A549 (cell line): ENCODE measurements around the gene DES. TPM values are rescaled to one million over a fixed set of nuclear protein-coding genes. Genes with fewer than 3 reads are reported as not detected.

Experiments
- ATAC-seq, 2 experiments: fragments of 200-7000 bp in 1 of 2; fragments of >200 bp in 1 of 2; cut with Nextera tagmentation in 1 of 2; cut with Tn5 transposase in 1 of 2; 3 replicates each; pipeline versions ENCODE4 v1.8.0 to v1.9.1; 2018 to 2020; ENCODE audit warnings: mild to moderate bottlenecking in 1 of 2, moderate library complexity in 1 of 2
- CTCF ChIA-PET: fragments of 300-600 bp; sonication (Branson Sonifier 250); formaldehyde crosslinking; extraction: SDS; loops from one replicate; lab custom pipeline; 2021; ENCODE audit warnings: antibody characterized with exemption, inconsistent platforms; lab: Yijun Ruan, JAX
- POLR2A ChIA-PET: fragments of 350-600 bp; formaldehyde crosslinking; extraction: SDS; loops from one replicate; lab custom pipeline; 2021; ENCODE audit warnings: antibody characterized with exemption, inconsistent platforms; lab: Yijun Ruan, JAX
- DNase-seq, 2 experiments: peaks; one replicate each; pipeline versions ENCODE4 v3.0.0 to v3.0.0-alpha.2; 2011 to 2016; ENCODE audit warnings: low read depth in 1 of 2, low spot score in 1 of 2
- FAIRE-seq: peaks from 2 replicates; lab custom pipeline; 2011; peaks lifted over from hg19 to GRCh38; lab: Jason Lieb, UNC
- H3K27ac ChIP-seq, 2 experiments: fragments of >200 bp; sonication (Bioruptor Twin); formaldehyde crosslinking; 3 replicates each; pipeline ENCODE4 v1.5.1; 2016 to 2017
- H3K4me1 ChIP-seq: fragments of >200 bp; sonication (Bioruptor Twin); formaldehyde crosslinking; 3 replicates; pipeline ENCODE4 v1.6.1; 2016
- H3K4me2 ChIP-seq: fragments of >200 bp; sonication (Bioruptor Twin); formaldehyde crosslinking; 3 replicates; pipeline ENCODE4 v1.6.1; 2016
- H3K4me3 ChIP-seq: fragments of >200 bp; sonication (Bioruptor Twin); formaldehyde crosslinking; 3 replicates; pipeline ENCODE4 v1.5.1; 2016
- H3K9me3 ChIP-seq: fragments of >200 bp; sonication (Bioruptor Twin); formaldehyde crosslinking; 3 replicates; pipeline ENCODE4 v1.6.1; 2016
- CBX2 ChIP-seq: fragments of 200-600 bp; sonication (generic); IDR thresholded peaks from 2 replicates; pipeline ENCODE4 v1.6.1; 2016; ENCODE audit warnings: low read depth, mild to moderate bottlenecking, borderline replicate concordance
- CEBPB ChIP-seq, 2 experiments: fragments of >200 bp in 1 of 2; sonication (Bioruptor Twin) in 1 of 2; formaldehyde crosslinking in 1 of 2; IDR thresholded peaks; 2 replicates each; pipeline ENCODE4 v1.6.1; 2012 to 2016
- CHD2 ChIP-seq: fragments of 150-350 bp; IDR thresholded peaks from 2 replicates; pipeline ENCODE4 v1.6.1; 2014; ENCODE audit warnings: low read length; ENCODE audit not compliant: partially characterized antibody
- CHD4 ChIP-seq: fragments of 200-600 bp; sonication (generic); IDR thresholded peaks from 2 replicates; pipeline ENCODE4 v1.6.1; 2016; ENCODE audit warnings: antibody characterized with exemption, mild to moderate bottlenecking, borderline replicate concordance
- EHMT2 ChIP-seq: fragments of 200-600 bp; sonication (generic); IDR thresholded peaks from 2 replicates; pipeline ENCODE4 v1.6.1; 2016; ENCODE audit warnings: antibody characterized with exemption, low read depth, mild to moderate bottlenecking, moderate library complexity
- EP300 ChIP-seq, 2 experiments: fragments of >200 bp; sonication (Bioruptor Twin); formaldehyde crosslinking; IDR thresholded peaks; 2 replicates in 1 of 2; 3 replicates in 1 of 2; pipeline ENCODE4 v1.6.1; 2016 to 2017
- FOSB ChIP-seq: fragments of 250-450 bp; sonication (Bioruptor Pico); IDR thresholded peaks from 2 replicates; pipeline ENCODE4 v1.5.0; 2020; ENCODE audit warnings: mild to moderate bottlenecking, moderate library complexity
- FOXS1 ChIP-seq: fragments of 250-450 bp; sonication (Bioruptor Pico); IDR thresholded peaks from 2 replicates; pipeline ENCODE4 v1.5.0; 2020; ENCODE audit warnings: mild to moderate bottlenecking, moderate library complexity
- HDAC2 ChIP-seq: fragments of 200-600 bp; sonication (generic); IDR thresholded peaks from 2 replicates; pipeline ENCODE4 v1.6.1; 2016
- HEYL ChIP-seq: fragments of 250-450 bp; sonication (Bioruptor Pico); IDR thresholded peaks from 2 replicates; pipeline ENCODE4 v1.8.0; 2021; ENCODE audit warnings: mild to moderate bottlenecking, moderate library complexity
- HOXB13 ChIP-seq: fragments of 250-450 bp; sonication (Bioruptor Pico); IDR thresholded peaks from 2 replicates; pipeline ENCODE4 v1.5.0; 2020; ENCODE audit warnings: low read depth, mild to moderate bottlenecking, moderate library complexity
- HOXB5 ChIP-seq: fragments of 250-450 bp; sonication (Bioruptor Pico); IDR thresholded peaks from 2 replicates; pipeline ENCODE4 v1.5.0; 2020; ENCODE audit warnings: mild to moderate bottlenecking, moderate library complexity
- KDM1A ChIP-seq: fragments of 200-600 bp; sonication (generic); IDR thresholded peaks from 2 replicates; pipeline ENCODE4 v1.6.1; 2016; ENCODE audit warnings: low read depth, mild to moderate bottlenecking
- MAFK ChIP-seq: fragments of 450-650 bp; IDR thresholded peaks from 2 replicates; pipeline ENCODE4 v1.6.1; 2014; ENCODE audit not compliant: partially characterized antibody
- NR3C1 ChIP-seq: fragments of >200 bp; sonication (Bioruptor Twin); formaldehyde crosslinking; IDR thresholded peaks from 3 replicates; pipeline ENCODE4 v1.6.1; 2017
- PHF8 ChIP-seq: fragments of 200-600 bp; sonication (generic); IDR thresholded peaks from 2 replicates; pipeline ENCODE4 v1.6.1; 2016; ENCODE audit warnings: low read depth, mild to moderate bottlenecking, antibody characterized with exemption, moderate library complexity, borderline replicate concordance
- POLR2AphosphoS2 ChIP-seq: conservative IDR thresholded peaks from 2 replicates; pipeline ENCODE4 v1.6.1; 2012; ENCODE audit warnings: low read length, improper control_type of control experiment, inconsistent platforms
- RARB ChIP-seq: fragments of 250-450 bp; sonication (Bioruptor Pico); IDR thresholded peaks from 2 replicates; pipeline ENCODE4 v1.8.0; 2021; ENCODE audit warnings: mild to moderate bottlenecking, moderate library complexity
- RCOR1 ChIP-seq: fragments of 150-350 bp; IDR thresholded peaks from 2 replicates; pipeline ENCODE4 v1.6.1; 2014; ENCODE audit warnings: antibody characterized with exemption, low read length, low read depth
- SREBF2 ChIP-seq: fragments of 450-650 bp; IDR thresholded peaks from 2 replicates; pipeline ENCODE4 v1.6.1; 2014; ENCODE audit warnings: mild to moderate bottlenecking, moderate library complexity
- TFCP2L1 ChIP-seq: fragments of 250-450 bp; sonication (Bioruptor Pico); IDR thresholded peaks from 2 replicates; pipeline ENCODE4 v1.5.0; 2021; ENCODE audit warnings: mild to moderate bottlenecking
- ZFP36 ChIP-seq: fragments of 450-650 bp; IDR thresholded peaks from 2 replicates; pipeline ENCODE4 v1.6.1; 2014; ENCODE audit warnings: borderline replicate concordance; ENCODE audit not compliant: partially characterized antibody
- ZNF302 ChIP-seq: fragments of 250-450 bp; sonication (Bioruptor Pico); IDR thresholded peaks from 2 replicates; pipeline ENCODE4 v1.9.0; 2021; ENCODE audit warnings: inconsistent platforms, mild to moderate bottlenecking, moderate library complexity
- WGBS: methylation state at CpG from one replicate; pipeline ENCODE4 v1.1.6; 2017; ENCODE audit errors: missing lambda C conversion rate; 5-methylcytosine and 5-hydroxymethylcytosine counted together
- polyA plus RNA-seq, 4 experiments: library from polyadenylated mRNA; depleted of rRNA in 3 of 4; stranded (reverse); fragments of >200 nt; fragmentation: RNase III in 1 of 4; extraction: RNeasy Plus Mini Kit Qiagen cat#74134 plus additional on column Dnase treatment in 1 of 4; gene quantifications; 2 replicates in 3 of 4; 3 replicates in 1 of 4; pipeline ENCODE4 v1.2.3, GENCODE V29; 2011 to 2017
- TF ChIP-seq, protein P1 (sequence below): IDR thresholded peaks from 2 replicates; pipeline ENCODE4 v1.6.1; 2012
- TF ChIP-seq, protein P2 (sequence below): fragments of 250-450 bp; sonication (Bioruptor Pico); IDR thresholded peaks from 2 replicates; pipeline ENCODE4 v1.5.0; 2020; ENCODE audit warnings: low read depth, mild to moderate bottlenecking, moderate library complexity
- TF ChIP-seq, protein P3 (sequence below): fragments of 200-600 bp; sonication (generic); IDR thresholded peaks from 2 replicates; pipeline ENCODE4 v1.6.1; 2016; ENCODE audit warnings: antibody characterized with exemption, mild to moderate bottlenecking, moderate library complexity
- TF ChIP-seq, protein P4 (sequence below): fragments of >200 bp; sonication (Bioruptor Twin); formaldehyde crosslinking; IDR thresholded peaks from 3 replicates; pipeline ENCODE4 v1.5.1; 2016

DES gene
- polyA plus RNA-seq, 2 of the 4 experiments (the other 2 are of a cell fraction) = 0.06 TPM; not detected in 1

DNA sequence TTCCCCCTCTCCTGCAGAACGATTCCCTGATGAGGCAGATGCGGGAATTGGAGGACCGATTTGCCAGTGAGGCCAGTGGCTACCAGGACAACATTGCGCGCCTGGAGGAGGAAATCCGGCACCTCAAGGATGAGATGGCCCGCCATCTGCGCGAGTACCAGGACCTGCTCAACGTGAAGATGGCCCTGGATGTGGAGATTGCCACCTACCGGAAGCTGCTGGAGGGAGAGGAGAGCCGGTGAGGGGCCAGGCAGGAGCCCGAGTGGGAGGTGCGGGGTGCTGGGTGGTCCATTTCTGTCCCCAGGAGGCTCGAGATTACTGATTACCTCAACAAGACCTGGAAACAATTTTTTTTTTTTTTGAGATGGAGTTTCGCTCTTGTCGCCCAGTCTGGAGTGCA lies 3.1 kb downstream of the DES start:
- Histone ChIP-seq H3K4me2 (no peak overlapping the region), H3K4me3 (no peak overlapping the region), H3K27ac (no peak overlapping the region), H3K9me3 (no peaks in the 10 kb centered on the region), H3K4me1 (no peaks in the 10 kb centered on the region)
- WGBS = 68% methylated on average over 17 of the region's 17 CpGs
- TF ChIP-seq POLR2AphosphoS2 (no peak), CHD4 (no peak), RARB (CRISPR knock-in tag) (no peak), EP300 (IDR thresholded peaks at IDR 0.05) (no peak), HOXB13 (no peak), TFCP2L1 (CRISPR knock-in tag) (no peak), ZFP36 (no peak), CEBPB (IDR thresholded peaks at IDR 0.05) (no peak), RCOR1 (no peak), HDAC2 (no peak), ZNF302 (no peak), HOXB5 (CRISPR knock-in tag) (no peak), CBX2 (no peak), PHF8 (no peak)
- TF ChIP-seq, protein P1, sequence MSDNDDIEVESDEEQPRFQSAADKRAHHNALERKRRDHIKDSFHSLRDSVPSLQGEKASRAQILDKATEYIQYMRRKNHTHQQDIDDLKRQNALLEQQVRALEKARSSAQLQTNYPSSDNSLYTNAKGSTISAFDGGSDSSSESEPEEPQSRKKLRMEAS = no peak
- CTCF ChIA-PET = interaction anchor here (1.9 to 7.4 kb wide), 3 partner anchors 18 to 109 kb away, joined by 5 to 48 read pairs (median 38); no protein-coding TSS in a partner anchor
- DNase-seq (no peak), ATAC-seq (no peak), FAIRE-seq (no peak)
- POLR2A ChIA-PET = no interaction called here

DNA sequence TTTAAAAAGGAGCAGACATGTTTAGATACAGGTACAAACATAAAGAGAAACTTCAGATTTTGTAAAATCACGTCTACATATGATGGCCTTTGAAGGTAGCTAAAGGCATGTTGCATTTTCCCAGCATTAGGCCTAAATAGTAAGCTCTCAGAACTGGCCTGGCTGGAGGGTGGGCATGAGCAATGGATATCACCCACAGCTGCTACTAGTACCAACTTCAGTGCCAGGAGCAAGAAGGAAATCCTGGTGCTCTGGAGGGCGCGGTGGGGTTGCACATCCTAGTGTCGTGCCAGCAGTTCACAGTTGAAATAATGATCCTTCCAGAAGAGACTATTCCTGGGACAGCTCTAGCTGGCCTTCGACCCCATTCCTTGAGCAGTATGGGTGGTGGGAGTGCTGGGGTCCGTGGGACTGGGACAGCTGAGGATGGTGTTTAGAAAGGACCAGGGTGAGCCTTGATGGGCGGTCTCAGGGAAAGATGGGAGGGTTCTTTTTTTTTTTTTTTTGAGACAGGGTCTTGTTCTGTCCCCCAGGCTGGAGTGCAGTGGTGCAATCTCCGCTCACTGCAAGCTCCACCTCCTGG lies 4.9 kb downstream of the DES start:
- Histone ChIP-seq H3K9me3 (no peaks in the 10 kb centered on the region), H3K4me2 (no peak overlapping the region), H3K27ac (no peak overlapping the region), H3K4me3 (no peak overlapping the region), H3K4me1 (no peaks in the 10 kb centered on the region)
- CTCF ChIA-PET = interaction anchor here (1.0 to 5.8 kb wide), 6 partner anchors 17 to 107 kb away, joined by 3 to 38 read pairs (median 4); no protein-coding TSS in a partner anchor
- FAIRE-seq = no peak
- WGBS = 75% methylated on average over 8 of the region's 8 CpGs
- no peak for DNase-seq
- no peak for ATAC-seq
- TF ChIP-seq EHMT2 (no peak), MAFK (no peak), NR3C1 (no peak), SREBF2 (no peak)
- POLR2A ChIA-PET = no interaction called here

DNA sequence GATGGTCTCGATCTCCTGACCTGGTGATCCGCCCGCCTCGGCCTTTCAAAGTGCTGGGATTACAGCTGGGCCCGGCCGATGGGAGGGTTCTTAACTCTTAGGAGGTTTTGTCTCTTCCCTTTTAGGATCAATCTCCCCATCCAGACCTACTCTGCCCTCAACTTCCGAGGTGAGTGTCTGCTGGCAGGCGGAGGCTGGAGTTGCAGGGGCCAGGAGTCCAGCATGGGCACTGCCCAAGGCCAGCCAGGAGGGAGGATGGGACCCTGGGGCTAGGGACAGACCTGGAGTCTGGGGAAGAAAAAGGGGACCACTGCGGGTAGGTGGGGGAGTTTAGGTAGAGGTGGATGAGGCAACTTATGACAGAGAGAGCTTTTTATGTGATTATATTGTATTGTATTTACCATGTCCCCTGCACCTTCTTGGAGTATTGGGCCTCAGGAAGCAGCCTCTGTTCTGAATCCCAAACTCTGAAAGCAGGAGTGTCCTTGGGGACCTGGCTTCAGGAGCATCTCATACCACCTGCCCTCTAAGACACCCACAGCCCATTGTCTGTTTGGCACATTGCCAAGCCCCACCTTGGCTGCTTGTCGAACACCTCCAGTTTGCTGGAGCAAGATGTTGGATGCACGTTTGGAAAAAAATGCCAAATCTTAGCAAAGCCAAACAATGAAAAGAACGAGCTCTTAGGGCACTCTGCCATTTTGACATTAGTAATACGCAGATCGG lies 5.6 kb downstream of the DES start:
- H3K4me2 ChIP-seq = no peak overlapping the region
- no peaks in the 10 kb centered on the region for H3K9me3 ChIP-seq
- POLR2A ChIA-PET = no interaction called here
- H3K4me3 ChIP-seq = no peak overlapping the region
- CTCF ChIA-PET = interaction anchor here (0.6 to 5.8 kb wide), 9 partner anchors 11 to 107 kb away, joined by 3 to 38 read pairs (median 4); no protein-coding TSS in a partner anchor
- ATAC-seq (no peak), FAIRE-seq (no peak), DNase-seq (no peak)
- no peaks in the 10 kb centered on the region for H3K4me1 ChIP-seq
- no peak overlapping the region for H3K27ac ChIP-seq
- WGBS = 72% methylated on average over 14 of the region's 14 CpGs
- no peak for TF ChIP-seq KDM1A
- TF ChIP-seq, protein P2, sequence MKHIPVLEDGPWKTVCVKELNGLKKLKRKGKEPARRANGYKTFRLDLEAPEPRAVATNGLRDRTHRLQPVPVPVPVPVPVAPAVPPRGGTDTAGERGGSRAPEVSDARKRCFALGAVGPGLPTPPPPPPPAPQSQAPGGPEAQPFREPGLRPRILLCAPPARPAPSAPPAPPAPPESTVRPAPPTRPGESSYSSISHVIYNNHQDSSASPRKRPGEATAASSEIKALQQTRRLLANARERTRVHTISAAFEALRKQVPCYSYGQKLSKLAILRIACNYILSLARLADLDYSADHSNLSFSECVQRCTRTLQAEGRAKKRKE (CRISPR knock-in tag) = no peak
- no peak for TF ChIP-seq FOSB (CRISPR knock-in tag)
- no peak for TF ChIP-seq PHF8
- no peak for TF ChIP-seq HOXB5 (CRISPR knock-in tag)
- TF ChIP-seq FOXS1 (CRISPR knock-in tag) = no peak
- no peak for TF ChIP-seq POLR2AphosphoS2
- TF ChIP-seq TFCP2L1 (CRISPR knock-in tag) = no peak
- TF ChIP-seq, protein P3, sequence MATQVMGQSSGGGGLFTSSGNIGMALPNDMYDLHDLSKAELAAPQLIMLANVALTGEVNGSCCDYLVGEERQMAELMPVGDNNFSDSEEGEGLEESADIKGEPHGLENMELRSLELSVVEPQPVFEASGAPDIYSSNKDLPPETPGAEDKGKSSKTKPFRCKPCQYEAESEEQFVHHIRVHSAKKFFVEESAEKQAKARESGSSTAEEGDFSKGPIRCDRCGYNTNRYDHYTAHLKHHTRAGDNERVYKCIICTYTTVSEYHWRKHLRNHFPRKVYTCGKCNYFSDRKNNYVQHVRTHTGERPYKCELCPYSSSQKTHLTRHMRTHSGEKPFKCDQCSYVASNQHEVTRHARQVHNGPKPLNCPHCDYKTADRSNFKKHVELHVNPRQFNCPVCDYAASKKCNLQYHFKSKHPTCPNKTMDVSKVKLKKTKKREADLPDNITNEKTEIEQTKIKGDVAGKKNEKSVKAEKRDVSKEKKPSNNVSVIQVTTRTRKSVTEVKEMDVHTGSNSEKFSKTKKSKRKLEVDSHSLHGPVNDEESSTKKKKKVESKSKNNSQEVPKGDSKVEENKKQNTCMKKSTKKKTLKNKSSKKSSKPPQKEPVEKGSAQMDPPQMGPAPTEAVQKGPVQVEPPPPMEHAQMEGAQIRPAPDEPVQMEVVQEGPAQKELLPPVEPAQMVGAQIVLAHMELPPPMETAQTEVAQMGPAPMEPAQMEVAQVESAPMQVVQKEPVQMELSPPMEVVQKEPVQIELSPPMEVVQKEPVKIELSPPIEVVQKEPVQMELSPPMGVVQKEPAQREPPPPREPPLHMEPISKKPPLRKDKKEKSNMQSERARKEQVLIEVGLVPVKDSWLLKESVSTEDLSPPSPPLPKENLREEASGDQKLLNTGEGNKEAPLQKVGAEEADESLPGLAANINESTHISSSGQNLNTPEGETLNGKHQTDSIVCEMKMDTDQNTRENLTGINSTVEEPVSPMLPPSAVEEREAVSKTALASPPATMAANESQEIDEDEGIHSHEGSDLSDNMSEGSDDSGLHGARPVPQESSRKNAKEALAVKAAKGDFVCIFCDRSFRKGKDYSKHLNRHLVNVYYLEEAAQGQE = no peak
- TF ChIP-seq HEYL (CRISPR knock-in tag) = no peak
- TF ChIP-seq CHD2 = no peak
- TF ChIP-seq, protein P4, sequence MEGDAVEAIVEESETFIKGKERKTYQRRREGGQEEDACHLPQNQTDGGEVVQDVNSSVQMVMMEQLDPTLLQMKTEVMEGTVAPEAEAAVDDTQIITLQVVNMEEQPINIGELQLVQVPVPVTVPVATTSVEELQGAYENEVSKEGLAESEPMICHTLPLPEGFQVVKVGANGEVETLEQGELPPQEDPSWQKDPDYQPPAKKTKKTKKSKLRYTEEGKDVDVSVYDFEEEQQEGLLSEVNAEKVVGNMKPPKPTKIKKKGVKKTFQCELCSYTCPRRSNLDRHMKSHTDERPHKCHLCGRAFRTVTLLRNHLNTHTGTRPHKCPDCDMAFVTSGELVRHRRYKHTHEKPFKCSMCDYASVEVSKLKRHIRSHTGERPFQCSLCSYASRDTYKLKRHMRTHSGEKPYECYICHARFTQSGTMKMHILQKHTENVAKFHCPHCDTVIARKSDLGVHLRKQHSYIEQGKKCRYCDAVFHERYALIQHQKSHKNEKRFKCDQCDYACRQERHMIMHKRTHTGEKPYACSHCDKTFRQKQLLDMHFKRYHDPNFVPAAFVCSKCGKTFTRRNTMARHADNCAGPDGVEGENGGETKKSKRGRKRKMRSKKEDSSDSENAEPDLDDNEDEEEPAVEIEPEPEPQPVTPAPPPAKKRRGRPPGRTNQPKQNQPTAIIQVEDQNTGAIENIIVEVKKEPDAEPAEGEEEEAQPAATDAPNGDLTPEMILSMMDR = no peak
- TF ChIP-seq ZNF302 = no peak
